GM21529 (cell line): Measurements from ENCODE around the gene CLK2.
A peak's percentile ranks its signal among the peaks of the same experiment; 100 is the strongest.
"Not testable (repeated sequence)": the region's sequence is repeated elsewhere in the genome, so short reads cannot be mapped to it uniquely, and the experiment has no call there.

Experiments
- ATAC-seq: cut with Tn5 transposase; IDR thresholded peaks from one replicate; pipeline ENCODE4 v1.9.1; 2021; ENCODE audit not compliant: unreplicated experiment

Gene CLK2

GRCh38 chr1:155297384-155297783, 24.1 kb upstream of the CLK2 start:
- no peak for ATAC-seq

DNA sequence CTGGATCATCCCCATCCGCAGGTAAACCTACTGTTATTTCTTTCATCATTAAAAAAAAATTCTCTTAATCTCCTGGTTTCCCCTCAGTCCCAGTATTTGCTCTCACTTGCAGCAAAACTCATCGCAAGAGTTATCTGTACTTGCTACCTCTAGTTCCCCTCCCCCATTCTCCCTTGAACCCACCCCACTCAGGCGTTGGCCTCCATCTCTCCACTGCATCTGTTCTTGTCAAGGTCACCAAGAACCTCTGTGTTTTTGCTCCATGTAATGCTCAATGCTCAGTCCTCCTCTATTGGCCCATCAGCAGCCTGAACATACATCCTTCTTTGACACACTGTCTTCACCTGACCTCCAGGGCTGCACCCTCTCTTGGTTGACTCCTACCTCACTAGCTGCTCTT, 23.4 kb upstream of the CLK2 start:
- ATAC-seq, result no peak

DNA sequence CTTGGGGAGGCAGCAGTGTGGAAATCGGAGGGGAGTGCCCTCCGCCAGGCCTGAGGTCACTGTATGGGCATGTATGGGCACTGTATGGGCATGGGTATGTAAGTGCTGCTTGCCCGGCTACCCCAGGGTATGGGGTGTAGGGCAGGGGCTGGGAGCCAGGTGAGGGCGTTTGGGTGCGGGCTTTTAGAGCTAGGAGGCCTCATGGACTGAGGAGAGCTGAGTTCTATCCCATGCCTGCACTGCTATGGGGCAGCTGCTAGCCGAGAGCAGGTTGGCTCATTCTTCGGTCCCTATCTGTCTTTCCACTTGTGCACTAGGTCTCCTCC, 22.6 kb upstream of the CLK2 start:
- no peak for ATAC-seq

DNA sequence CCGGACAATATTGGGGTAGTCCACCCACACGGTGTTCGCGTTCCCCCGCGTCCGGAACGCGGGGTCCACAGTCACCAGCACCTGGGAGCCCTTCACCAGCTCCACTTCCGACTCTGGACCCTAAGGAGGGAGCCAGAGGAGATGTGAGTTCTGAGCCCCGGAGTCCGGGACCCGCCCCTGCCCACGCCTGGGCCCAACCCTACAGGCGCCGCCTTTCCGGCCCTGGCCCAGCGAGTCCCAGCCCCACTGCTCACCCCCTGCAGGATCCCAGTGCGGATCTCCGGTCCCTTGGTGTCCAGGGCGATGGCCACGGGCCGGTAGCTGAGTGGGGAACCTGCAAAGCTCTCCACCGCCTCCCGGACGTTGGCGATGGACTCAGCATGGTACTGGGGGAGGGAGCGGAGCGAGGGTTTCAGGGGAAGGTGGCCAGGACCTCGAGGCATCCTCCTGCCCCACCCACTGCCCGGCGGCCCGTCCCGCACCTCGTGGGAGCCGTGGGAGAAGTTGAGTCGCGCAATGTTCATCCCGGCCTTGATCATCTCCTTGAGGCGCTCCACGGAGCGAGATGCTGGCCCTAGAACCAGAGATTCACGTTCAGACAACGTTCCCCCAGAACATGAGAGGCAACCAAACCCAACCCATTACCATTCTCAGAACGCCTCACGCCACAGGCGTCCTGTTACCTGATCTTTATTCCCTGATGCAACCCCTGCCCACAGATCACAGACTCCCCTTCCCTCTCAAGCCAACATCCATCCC, 22.1 kb upstream of the CLK2 start:
- no peak for ATAC-seq

- ATAC-seq, result no peak
Measured at GRCh38 chr1:155294520-155295182, 21.3 kb upstream of the CLK2 start.

DNA sequence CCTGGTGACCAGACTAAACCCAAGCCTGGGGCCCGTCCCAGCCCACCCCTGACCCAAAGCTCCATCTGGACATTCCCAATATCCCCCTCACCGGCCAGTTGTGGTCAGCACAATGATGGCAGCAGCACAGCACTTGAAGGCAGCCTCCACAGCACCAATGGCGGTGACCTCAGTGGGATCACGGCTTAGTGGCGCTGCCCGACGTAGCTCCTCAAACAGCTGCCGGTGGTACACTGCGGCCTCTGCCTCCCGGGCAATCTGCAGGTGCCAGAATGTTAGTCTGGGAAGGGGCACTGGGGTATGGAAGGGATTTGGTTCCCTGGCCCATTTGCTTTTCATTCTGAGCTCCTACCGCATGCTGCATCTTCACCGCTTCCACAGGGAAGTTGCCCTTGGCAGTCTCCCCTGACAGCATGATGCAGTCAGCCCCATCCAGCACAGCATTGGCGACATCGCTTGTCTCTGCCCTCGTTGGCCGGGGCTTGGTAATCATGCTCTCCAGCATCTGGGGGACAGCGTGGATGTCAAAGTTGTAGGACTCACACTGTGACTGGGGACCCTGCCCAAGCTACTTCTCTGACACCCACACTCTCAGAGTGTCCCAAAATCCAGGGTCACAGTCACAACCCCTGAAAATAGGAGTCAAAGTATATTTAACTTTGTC, 19.9 kb upstream of the CLK2 start:
- ATAC-seq, result no peak

GRCh38 chr1:155291006-155291405, 17.7 kb upstream of the CLK2 start:
- ATAC-seq, result not testable (repeated sequence)

- no peak for ATAC-seq
Measured at GRCh38 chr1:155287987-155288543, 14.8 kb upstream of the CLK2 start.

GRCh38 chr1:155286544-155286943, 13.2 kb upstream of the CLK2 start:
- no peak for ATAC-seq

DNA sequence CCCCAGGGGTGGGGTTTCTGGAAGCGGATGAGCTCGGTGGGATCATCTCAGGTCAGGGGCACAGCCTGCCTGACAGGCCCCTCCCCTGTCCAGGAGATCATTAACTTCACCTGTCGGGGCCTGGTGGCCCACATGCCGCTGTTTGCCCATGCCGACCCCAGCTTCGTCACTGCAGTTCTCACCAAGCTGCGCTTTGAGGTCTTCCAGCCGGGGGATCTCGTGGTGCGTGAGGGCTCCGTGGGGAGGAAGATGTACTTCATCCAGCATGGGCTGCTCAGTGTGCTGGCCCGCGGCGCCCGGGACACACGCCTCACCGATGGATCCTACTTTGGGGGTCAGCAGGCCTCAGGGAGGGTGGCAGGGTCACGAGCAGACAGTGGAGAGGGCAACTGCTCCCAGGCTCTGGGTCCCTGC, 12.3 kb upstream of the CLK2 start:
- no peak for ATAC-seq

- ATAC-seq, result no peak
Measured at GRCh38 chr1:155285063-155285462, 11.8 kb upstream of the CLK2 start.

DNA sequence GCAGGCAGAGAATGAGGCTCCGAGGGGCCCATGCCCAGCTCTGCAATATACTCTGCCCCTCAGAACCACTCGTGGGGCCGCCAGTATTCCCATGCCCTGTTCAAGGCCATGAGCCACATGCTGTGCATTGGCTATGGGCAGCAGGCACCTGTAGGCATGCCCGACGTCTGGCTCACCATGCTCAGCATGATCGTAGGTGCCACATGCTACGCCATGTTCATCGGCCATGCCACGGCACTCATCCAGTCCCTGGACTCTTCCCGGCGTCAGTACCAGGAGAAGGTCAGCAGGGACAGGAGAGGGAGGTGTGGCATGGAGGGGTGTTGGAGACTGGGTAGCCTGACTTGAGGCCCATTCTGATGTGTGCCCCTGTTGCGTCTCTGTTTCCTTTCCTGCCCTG, 11.2 kb upstream of the CLK2 start:
- ATAC-seq, result no peak

DNA sequence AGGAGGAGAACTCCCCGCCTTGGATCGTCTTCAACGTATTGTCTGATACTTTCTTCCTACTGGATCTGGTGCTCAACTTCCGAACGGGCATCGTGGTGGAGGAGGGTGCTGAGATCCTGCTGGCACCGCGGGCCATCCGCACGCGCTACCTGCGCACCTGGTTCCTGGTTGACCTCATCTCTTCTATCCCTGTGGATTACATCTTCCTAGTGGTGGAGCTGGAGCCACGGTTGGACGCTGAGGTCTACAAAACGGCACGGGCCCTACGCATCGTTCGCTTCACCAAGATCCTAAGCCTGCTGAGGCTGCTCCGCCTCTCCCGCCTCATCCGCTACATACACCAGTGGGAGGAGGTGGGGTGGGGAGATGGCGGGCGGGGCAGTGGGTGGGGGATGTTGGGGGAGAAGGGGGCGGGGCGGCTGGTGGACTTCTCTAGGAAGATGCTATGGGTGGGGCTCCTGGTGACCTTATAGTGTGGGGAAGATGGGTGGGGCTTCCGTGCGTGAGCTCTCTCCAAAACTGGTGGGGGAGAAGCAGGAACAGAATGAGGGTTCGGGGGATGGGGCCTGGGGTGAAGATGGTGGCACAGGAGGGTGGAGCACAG, 9.3 kb upstream of the CLK2 start:
- ATAC-seq, result no peak

GRCh38 chr1:155279268-155279667, 6.0 kb upstream of the CLK2 start:
- ATAC-seq, result no peak

GRCh38 chr1:155278689-155279160, 5.4 kb upstream of the CLK2 start:
- no peak for ATAC-seq

GRCh38 chr1:155277902-155278688, 4.8 kb upstream of the CLK2 start:
- ATAC-seq, result no peak

- peak; percentile 60 for ATAC-seq
Measured at GRCh38 chr1:155277070-155277901, 4.0 kb upstream of the CLK2 start, which contains the start of gene HCN3. HCN3 (plus strand) TSS chr1:155277463; CDS start chr1:155277591, 128 bp downstream.

- peak; percentile 33 for ATAC-seq
Measured at GRCh38 chr1:155272466-155273342, 600 bp downstream of the CLK2 start.

DNA sequence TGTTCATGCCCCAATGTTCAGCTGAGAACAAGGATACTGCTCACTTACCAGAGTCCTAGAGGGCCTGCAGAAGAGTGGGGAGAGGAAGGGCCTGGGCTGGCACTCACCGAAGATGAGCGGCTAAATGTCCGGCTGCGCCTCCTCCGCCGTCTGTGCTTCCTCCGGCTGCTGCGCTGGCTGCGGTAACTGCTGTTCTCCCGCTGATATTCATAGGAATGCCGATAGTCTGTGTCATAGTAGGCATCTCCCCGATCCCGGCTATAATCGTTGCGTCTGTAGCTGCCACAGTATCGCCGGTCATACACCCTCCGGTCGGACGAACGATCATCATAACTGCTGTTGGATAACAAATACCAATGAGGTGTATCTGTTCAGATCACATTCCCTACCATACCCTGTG, 3.9 kb downstream of the CLK2 start:
- no peak for ATAC-seq
